Endothelial cell of umbilical vein (primary cell): ENCODE results near the gene SOX9. TPM values are rescaled to one million over a fixed set of nuclear protein-coding genes. Genes with fewer than 3 reads are reported as not detected.

Source experiments
- BruUV-seq: library from RNA; stranded (reverse); fragments of 400-500 nt; replicated peaks from 2 replicates; lab custom pipeline; 2021; lab: Mats Ljungman, UMichigan
- CTCF ChIA-PET: fragments of 300-600, 350-600 bp; sonication (Branson Sonifier 250); formaldehyde crosslinking; loops from one replicate; lab custom pipeline; 2021; ENCODE audit warnings: antibody characterized with exemption, inconsistent platforms; lab: Charles Lee
- POLR2A ChIA-PET: fragments of 300-600, 350-600 bp; sonication (Branson Sonifier 250); formaldehyde crosslinking; loops from one replicate; lab custom pipeline; 2021; ENCODE audit warnings: antibody characterized with exemption, inconsistent platforms; lab: Charles Lee
- DNase-seq: peaks from one replicate; pipeline ENCODE4 v3.0.0-alpha.2; 2011; ENCODE audit warnings: low read depth, low spot score
- FAIRE-seq: peaks from 2 replicates; lab custom pipeline; 2011; peaks lifted over from hg19 to GRCh38; lab: Jason Lieb, UNC
- H2AFZ ChIP-seq: 2 replicates; pipeline ENCODE4 v1.6.0; 2012; ENCODE audit warnings: low read depth, low read length, control low read depth, inconsistent platforms
- H3K27ac ChIP-seq: 2 replicates; pipeline ENCODE4 v1.5.1; 2011; ENCODE audit warnings: low read depth, mild to moderate bottlenecking, control low read depth, low read length, moderate library complexity; ENCODE audit not compliant: insufficient read depth
- H3K27me3 ChIP-seq, 2 experiments: 2 replicates each; pipeline versions ENCODE4 v1.6.0 to v1.6.1; 2011; ENCODE audit warnings: low read length in 2 of 2, mixed read lengths in 1 of 2; ENCODE audit not compliant: control insufficient read depth in 2 of 2, insufficient read depth in 2 of 2
- H3K36me3 ChIP-seq, 2 experiments: 2 replicates in 1 of 2; 3 replicates in 1 of 2; pipeline ENCODE4 v1.5.1; 2011; ENCODE audit warnings: low read length in 2 of 2, mild to moderate bottlenecking in 1 of 2, moderate library complexity in 1 of 2; ENCODE audit not compliant: control insufficient read depth in 2 of 2, insufficient read depth in 2 of 2; ENCODE audit errors: extremely low read depth in 1 of 2
- H3K4me1 ChIP-seq: 3 replicates; pipeline ENCODE4 v1.5.1; 2011; ENCODE audit warnings: mild to moderate bottlenecking, low read length; ENCODE audit not compliant: control insufficient read depth, insufficient read depth; ENCODE audit errors: extremely low read depth
- H3K4me2 ChIP-seq: 2 replicates; pipeline ENCODE4 v1.6.1; 2011; ENCODE audit warnings: low read length, control low read depth, mixed read lengths; ENCODE audit not compliant: insufficient read depth
- H3K4me3 ChIP-seq, 3 experiments: fragments of 200-600 bp in 1 of 3; sonication (generic), shearing (Covaris generic) in 1 of 3; replicated peaks in 1 of 3; 2 replicates each; pipeline ENCODE4 v1.5.1; 2011 to 2016; ENCODE audit warnings: control low read depth in 3 of 3, low read length in 3 of 3, mild to moderate bottlenecking in 2 of 3, inconsistent platforms in 1 of 3, low read depth in 1 of 3, moderate library complexity in 1 of 3; ENCODE audit not compliant: insufficient read depth in 1 of 3
- H3K79me2 ChIP-seq: 2 replicates; pipeline ENCODE4 v1.6.0; 2012; ENCODE audit warnings: low read length, inconsistent platforms; ENCODE audit not compliant: control insufficient read depth, insufficient read depth
- H3K9ac ChIP-seq: replicated peaks from 2 replicates; pipeline ENCODE3; 2011; ENCODE audit warnings: low read length, control low read depth; ENCODE audit not compliant: insufficient read depth; ENCODE audit errors: extremely low read depth
- H3K9me1 ChIP-seq: replicated peaks from 3 replicates; pipeline ENCODE4 v1.6.0; 2011; ENCODE audit warnings: mild to moderate bottlenecking, low read length; ENCODE audit not compliant: control insufficient read depth, insufficient read depth; ENCODE audit errors: extremely low read depth
- H3K9me3 ChIP-seq: replicated peaks from 2 replicates; pipeline ENCODE4 v1.5.1; 2012; ENCODE audit warnings: low read length, inconsistent platforms; ENCODE audit not compliant: control insufficient read depth, insufficient read depth
- H4K20me1 ChIP-seq: replicated peaks from 2 replicates; pipeline ENCODE3; 2011; ENCODE audit warnings: mild to moderate bottlenecking, low read length; ENCODE audit not compliant: control insufficient read depth, insufficient read depth; ENCODE audit errors: extremely low read depth
- EZH2 ChIP-seq: IDR thresholded peaks from 2 replicates; pipeline ENCODE4 v1.6.1; 2012; ENCODE audit warnings: borderline replicate concordance, low read depth, mild to moderate bottlenecking, moderate library complexity, low read length, inconsistent platforms; ENCODE audit not compliant: severe bottlenecking
- FOS ChIP-seq: IDR thresholded peaks from 2 replicates; pipeline ENCODE4 v1.6.1; 2011; ENCODE audit warnings: mild to moderate bottlenecking, low read length, moderate library complexity, borderline replicate concordance; ENCODE audit not compliant: insufficient read depth
- GATA2 ChIP-seq: IDR thresholded peaks from 2 replicates; pipeline ENCODE4 v1.7.0; 2011; ENCODE audit warnings: low read depth, mild to moderate bottlenecking, moderate library complexity, mixed read lengths, low read length; ENCODE audit not compliant: insufficient read length, insufficient read depth
- JUN ChIP-seq: IDR thresholded peaks from 2 replicates; pipeline ENCODE4 v1.6.1; 2011; ENCODE audit warnings: borderline replicate concordance, low read depth; ENCODE audit not compliant: insufficient read length, insufficient read depth
- POLR2A ChIP-seq: IDR thresholded peaks from 2 replicates; pipeline ENCODE4 v1.6.1; 2012; ENCODE audit warnings: low read depth, mild to moderate bottlenecking, control low read depth, low read length
- dilution Hi-C: fragments of 300-500 bp; cut with MboI; formaldehyde crosslinking; loops from one replicate; pipeline ENCODE4 v1.15.0; 2019; ENCODE audit warnings: low sequenced_read_pairs; ENCODE audit not compliant: extremely low pct_ligation_motif_present
- intact Hi-C: fragments of 100-400 bp; cut with micrococcal nuclease; formaldehyde crosslinking; loops from one replicate; pipeline ENCODE4 v1.10.0; 2022
- polyA plus RNA-seq, 4 experiments: library from polyadenylated mRNA; depleted of rRNA in 3 of 4; stranded (reverse) in 3 of 4; unstranded in 1 of 4; fragments of >200 nt; gene quantifications; 2 replicates each; pipeline versions ENCODE4 v1.2.1 to v1.2.3, GENCODE V29; 2011 to 2012; ENCODE audit warnings: missing spikeins in 1 of 4
- total RNA-seq: library from RNA; stranded (reverse); gene quantifications from 2 replicates; pipeline ENCODE4 v1.2.3, GENCODE V29; 2021

Gene SOX9
- total and polyA plus RNA-seq, 2 donors (not counting 3 experiments of a cell fraction or from before 2014, with no cell fraction given): not detected

GRCh38 chr17:72101526-72101925, 19.3 kb upstream of the SOX9 start:
- H3K9me1 ChIP-seq: no peaks in the 10 kb centered on the region
- H3K4me1 ChIP-seq: no peaks in the 10 kb centered on the region
- POLR2A ChIA-PET: no interaction called here
- CTCF ChIA-PET: no interaction called here
- DNase-seq (no peak), FAIRE-seq (no peak)
- H3K27ac ChIP-seq: no peak overlapping the region
- TF ChIP-seq JUN: no peak
- no peak for TF ChIP-seq POLR2A
- TF ChIP-seq FOS: no peak
- no peak for TF ChIP-seq EZH2
- H3K79me2 ChIP-seq: no peaks in the 10 kb centered on the region
- no TSS peak for BruUV-seq
- no peak overlapping the region for H3K4me3 ChIP-seq
- H3K9ac ChIP-seq: no peak overlapping the region
- H4K20me1 ChIP-seq: no peaks in the 10 kb centered on the region
- dilution Hi-C loops: no loop called here
- H2AFZ ChIP-seq: no peak overlapping the region
- H3K9me3 ChIP-seq: peaks cover 3% of the 10 kb centered on the region
- H3K27me3 ChIP-seq: no peaks in the 10 kb centered on the region
- no peaks in the 10 kb centered on the region for H3K36me3 ChIP-seq
- no peak overlapping the region for H3K4me2 ChIP-seq
- intact Hi-C loops: no loop called here

GRCh38 chr17:72102366-72102765, 18.5 kb upstream of the SOX9 start:
- dilution Hi-C loops: no loop called here
- no peak for TF ChIP-seq GATA2
- CTCF ChIA-PET: no interaction called here

More at GRCh38 chr17:72102366-72102765, 18.5 kb upstream of the SOX9 start:
- no peaks in the 10 kb centered on the region for H4K20me1 ChIP-seq
- no peak overlapping the region for H3K27ac ChIP-seq
- H3K27me3 ChIP-seq: no peaks in the 10 kb centered on the region
- H3K9ac ChIP-seq: no peak overlapping the region
- no peaks in the 10 kb centered on the region for H3K36me3 ChIP-seq
- FAIRE-seq (no peak), DNase-seq (no peak)
- POLR2A ChIA-PET: no interaction called here
- no peaks in the 10 kb centered on the region for H3K9me1 ChIP-seq
- H3K9me3 ChIP-seq: no peaks in the 10 kb centered on the region
- no TSS peak for BruUV-seq
- no peak overlapping the region for H2AFZ ChIP-seq
- H3K4me3 ChIP-seq: no peak overlapping the region
- intact Hi-C loops: no loop called here
- no peaks in the 10 kb centered on the region for H3K79me2 ChIP-seq
- no peak overlapping the region for H3K4me2 ChIP-seq
- no peaks in the 10 kb centered on the region for H3K4me1 ChIP-seq
